Fibroblast of skin of left quadriceps (primary cell): ENCODE data around the gene HSDL1.

Experiments
- DNase-seq, 2 experiments: peaks; one replicate each; pipeline ENCODE4 v3.0.0-alpha.2; 2013; ENCODE audit warnings: low read depth in 2 of 2

The HSDL1 gene

GRCh38 chr16:84107921-84108320 is 37.1 kb downstream of the HSDL1 start:
- no peak for DNase-seq

GRCh38 chr16:84105948-84106740 is 38.8 kb downstream of the HSDL1 start:
- no peak for DNase-seq

- no peak for DNase-seq
These were observed 39.6 kb downstream of the HSDL1 start for GRCh38 chr16:84105301-84105815.

- no peak for DNase-seq
These were observed 40.7 kb downstream of the HSDL1 start for GRCh38 chr16:84104231-84104630.

- DNase-seq = no peak
These were observed 41.3 kb downstream of the HSDL1 start for GRCh38 chr16:84103678-84104077.

- no peak for DNase-seq
These were observed 46.0 kb downstream of the HSDL1 start for GRCh38 chr16:84098939-84099338.

GRCh38 chr16:84096447-84097005 is 48.5 kb downstream of the HSDL1 start:
- no peak for DNase-seq

GRCh38 chr16:84095466-84095865 is 49.5 kb downstream of the HSDL1 start:
- DNase-seq = no peak

GRCh38 chr16:84093879-84094270 is 51.1 kb downstream of the HSDL1 start:
- no peak for DNase-seq

- DNase-seq = no peak
These were observed 51.7 kb downstream of the HSDL1 start for GRCh38 chr16:84093120-84093878.

GRCh38 chr16:84091460-84091859 is 53.5 kb downstream of the HSDL1 start:
- peak in 1 of 2 experiments; percentile 5 for DNase-seq

GRCh38 chr16:84090211-84090610 is 54.8 kb downstream of the HSDL1 start:
- DNase-seq = no peak

- no peak for DNase-seq
These were observed 56.1 kb downstream of the HSDL1 start for GRCh38 chr16:84088695-84089395.

- DNase-seq = no peak
These were observed 57.4 kb downstream of the HSDL1 start for GRCh38 chr16:84087466-84088151.

GRCh38 chr16:84087001-84087400 is 58.0 kb downstream of the HSDL1 start:
- no peak for DNase-seq

- DNase-seq = no peak
These were observed 58.6 kb downstream of the HSDL1 start for GRCh38 chr16:84086341-84086740.

- no peak for DNase-seq
These were observed 59.2 kb downstream of the HSDL1 start for GRCh38 chr16:84085773-84086172.

- no peak for DNase-seq
These were observed 59.7 kb downstream of the HSDL1 start for GRCh38 chr16:84085271-84085667.

GRCh38 chr16:84084570-84085270 is 60.3 kb downstream of the HSDL1 start:
- DNase-seq = peak in 1 of 2 experiments; percentile 15

GRCh38 chr16:84082835-84083569 is 62.0 kb downstream of the HSDL1 start:
- no peak for DNase-seq
